Thyroid gland (tissue), 4 donors: ENCODE results near the gene GCLM. TPM values are rescaled to one million over a fixed set of nuclear protein-coding genes. Genes with fewer than 3 reads are reported as not detected.

ENCODE experiments used
- DNase-seq, 2 donors: peaks; one replicate each; pipeline ENCODE4 v3.0.0-alpha.2; 2019
- H3K27ac ChIP-seq, 3 donors: fragments of 200-600 bp; sonication (generic); 1 replicate in 2 of 3; 2 replicates in 1 of 3; pipeline ENCODE4 v1.5.1; 2016 to 2019; ENCODE audit warnings: mild to moderate bottlenecking in 1 of 3, moderate library complexity in 1 of 3
- H3K27me3 ChIP-seq: fragments of 200-600 bp; sonication (generic); one replicate; pipeline ENCODE4 v1.5.1; 2019
- H3K36me3 ChIP-seq, 2 donors: fragments of 200-600 bp; sonication (generic); one replicate each; pipeline ENCODE4 v1.5.1; 2016 to 2019
- H3K4me1 ChIP-seq, 2 donors: fragments of 200-600 bp; sonication (generic); one replicate each; pipeline ENCODE4 v1.5.1; 2017 to 2019
- H3K4me3 ChIP-seq, 3 donors: fragments of 200-600 bp; sonication (generic); replicated peaks in 1 of 3; 1 replicate in 2 of 3; 2 replicates in 1 of 3; pipeline ENCODE4 v1.5.1; 2016; ENCODE audit warnings: mild to moderate bottlenecking in 1 of 3
- H3K9me3 ChIP-seq: fragments of 200-600 bp; sonication (generic); one replicate; pipeline ENCODE4 v1.5.1; 2017
- CTCF ChIP-seq, 6 experiments: fragments of 200-600 bp in 3 of 6; fragments of 450-650 bp in 3 of 6; sonication (generic) in 3 of 6; IDR thresholded peaks; one replicate each; pipeline ENCODE4 v1.5.1; 2016 to 2019; ENCODE audit warnings: antibody characterized with exemption in 6 of 6, mild to moderate bottlenecking in 2 of 6, inconsistent platforms in 1 of 6, moderate library complexity in 1 of 6
- POLR2A ChIP-seq, 2 donors: fragments of 450-650 bp; IDR thresholded peaks; one replicate each; pipeline ENCODE4 v1.6.1; 2017; ENCODE audit warnings: antibody characterized with exemption in 2 of 2, mild to moderate bottlenecking in 2 of 2, moderate library complexity in 1 of 2
- WGBS, 2 donors: methylation state at CpG; one replicate each; pipeline ENCODE4 v1.1.5; 2017; 5-methylcytosine and 5-hydroxymethylcytosine counted together
- intact Hi-C: fragments of 100-400 bp; cut with DNase I; formaldehyde crosslinking; loops from one replicate; pipeline ENCODE4 v1.15.1; 2023
- total RNA-seq, 4 donors: library from RNA; depleted of rRNA; stranded (reverse); fragments of >200 nt; gene quantifications; one replicate each; pipeline ENCODE4 v1.2.3, GENCODE V29; 2016

GCLM gene
- total RNA-seq, 4 donors from 2014 or later, result 27.0 to 56.2 (median 43.4) TPM

- Histone ChIP-seq H3K4me1 (peaks cover 11 to 27% of the 10 kb centered on the region in 2 donors), H3K4me3 (no peak overlapping the region), H3K9me3 (no peaks in the 10 kb centered on the region), H3K27me3 (no peaks in the 10 kb centered on the region), H3K27ac (peak overlapping the region in 2 of 3 donors; percentile 72 to 79), H3K36me3 (no peaks in the 10 kb centered on the region)
- intact Hi-C loops, result no loop called here
- WGBS, 2 donors, result 94 to 97% methylated on average over 4 of the region's 4 CpGs
- TF ChIP-seq CTCF (IDR thresholded peaks at IDR 0.05) (no peak), POLR2A (IDR thresholded peaks at IDR 0.05) (no peak)
- DNase-seq, result no peak
Observed at GRCh38 chr1:93910305-93910704, 1.1 kb upstream of the GCLM start.

- peak overlapping the region; percentile 37 to 72 (median 71) for H3K4me3 ChIP-seq
- no peak for TF ChIP-seq CTCF (IDR thresholded peaks at IDR 0.05)
- TF ChIP-seq POLR2A (IDR thresholded peaks at IDR 0.05), result no peak
- 0 to 2% methylated on average over 7 to 31 of the region's 49 CpGs for WGBS, 2 donors
- H3K27ac ChIP-seq, result peak overlapping the region; percentile 72 to 80 (median 79)
- H3K9me3 ChIP-seq, result no peaks in the 10 kb centered on the region
- no peaks in the 10 kb centered on the region for H3K27me3 ChIP-seq
- intact Hi-C loops, result no loop called here
- no peaks in the 10 kb centered on the region for H3K36me3 ChIP-seq
- DNase-seq, result peak; percentile 43 to 60
- peaks cover 27 to 43% of the 10 kb centered on the region in 2 donors for H3K4me1 ChIP-seq
Observed at GRCh38 chr1:93908394-93909145, 660 bp downstream of the GCLM start.

GRCh38 chr1:93907718-93908117 is 1.5 kb downstream of the GCLM start:
- Histone ChIP-seq H3K27ac (peak overlapping the region; percentile 56 to 79 (median 72)), H3K4me3 (peak overlapping the region in 1 of 3 donors; percentile 72), H3K9me3 (no peaks in the 10 kb centered on the region), H3K27me3 (no peaks in the 10 kb centered on the region), H3K4me1 (peaks cover 27 to 43% of the 10 kb centered on the region in 2 donors), H3K36me3 (no peaks in the 10 kb centered on the region)
- intact Hi-C loops, result no loop called here
- peak; percentile 94 for DNase-seq
- 33 to 38% methylated on average over 3 of the region's 3 CpGs for WGBS, 2 donors
- TF ChIP-seq CTCF (IDR thresholded peaks at IDR 0.05) (no peak), POLR2A (IDR thresholded peaks at IDR 0.05) (peak in 1 of 2 donors; percentile 38)

- Histone ChIP-seq H3K27me3 (no peaks in the 10 kb centered on the region), H3K4me3 (no peak overlapping the region), H3K9me3 (no peaks in the 10 kb centered on the region), H3K4me1 (peaks cover 27 to 43% of the 10 kb centered on the region in 2 donors), H3K36me3 (no peaks in the 10 kb centered on the region), H3K27ac (peak overlapping the region; percentile 56 to 79 (median 72))
- intact Hi-C loops, result no loop called here
- TF ChIP-seq CTCF (IDR thresholded peaks at IDR 0.05), result no peak
- 85 to 86% methylated on average over 3 of the region's 3 CpGs for WGBS, 2 donors
- no peak for DNase-seq
Observed at GRCh38 chr1:93906480-93906879, 2.8 kb downstream of the GCLM start.

- Histone ChIP-seq H3K4me1 (peaks cover 27 to 43% of the 10 kb centered on the region in 2 donors), H3K36me3 (peaks cover 5 to 6% of the 10 kb centered on the region in 2 donors), H3K4me3 (no peak overlapping the region), H3K27me3 (no peaks in the 10 kb centered on the region), H3K27ac (peak overlapping the region in 2 of 3 donors; percentile 29 to 56), H3K9me3 (no peaks in the 10 kb centered on the region)
- 86 to 92% methylated on average over 2 of the region's 2 CpGs for WGBS, 2 donors
- no peak for DNase-seq
- intact Hi-C loops, result no loop called here
- TF ChIP-seq POLR2A (IDR thresholded peaks at IDR 0.05) (no peak), CTCF (IDR thresholded peaks at IDR 0.05) (no peak)
Observed at GRCh38 chr1:93905734-93906133, 3.5 kb downstream of the GCLM start.
